ENCODE data around the gene LAYN. TPM values are rescaled to one million over a fixed set of nuclear protein-coding genes. Genes with fewer than 3 reads are reported as not detected.

The LAYN gene
- total RNA-seq, 1 experiment from 2014 or later = 0.47 TPM

DNA sequence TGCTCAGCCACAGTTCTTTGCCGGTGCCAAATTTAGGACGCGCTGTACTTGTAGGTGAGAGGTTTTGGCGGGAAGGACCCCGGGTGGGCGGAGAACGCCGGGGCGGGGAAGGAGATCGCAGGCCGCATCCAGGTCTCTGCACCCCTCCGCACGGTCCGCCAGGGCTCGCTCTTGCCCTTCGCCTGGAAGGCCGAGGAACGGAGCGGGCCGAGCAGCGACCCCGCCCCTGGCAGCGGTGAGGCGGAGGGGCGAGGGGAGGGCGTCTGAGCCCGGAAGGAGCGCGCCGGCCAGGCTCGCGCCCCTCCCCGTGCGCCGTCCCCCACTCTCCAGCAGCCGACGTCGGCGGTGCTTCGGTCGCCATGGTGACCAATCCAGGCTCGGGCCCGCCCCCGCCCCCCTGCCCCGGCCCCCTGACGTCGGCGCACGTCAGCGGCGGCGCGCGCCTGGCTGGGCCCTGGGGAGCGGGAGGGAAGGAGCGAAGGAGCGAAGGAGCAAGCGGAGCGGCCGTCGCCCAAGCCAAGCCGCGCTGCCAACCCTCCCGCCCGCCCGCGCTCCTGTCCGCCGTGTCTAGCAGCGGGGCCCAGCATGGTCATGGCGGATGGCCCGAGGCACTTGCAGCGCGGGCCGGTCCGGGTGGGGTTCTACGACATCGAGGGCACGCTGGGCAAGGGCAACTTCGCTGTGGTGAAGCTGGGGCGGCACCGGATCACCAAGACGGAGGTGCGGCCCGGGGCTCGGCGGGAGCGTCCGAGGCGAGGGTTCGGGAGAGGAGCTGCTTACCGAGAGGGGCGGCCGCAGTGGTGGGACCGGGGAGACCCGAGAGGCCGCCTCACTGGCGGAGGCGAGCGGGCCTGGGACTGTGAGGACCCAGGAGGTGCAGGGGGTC is 61.7 kb downstream of the LAYN start, which contains the start of gene SIK2:
Gene SIK2 (plus strand): TSS at position 471 of the 886 bp plus-strand sequence. CDS start 115 bp downstream, at position 586.
- Mint-ChIP-seq H3K27ac (ENCODE audit: unreplicated experiment) (peak within 1 kb of the TSS; percentile 95), H3K4me3 (ENCODE audit: low read depth, unreplicated experiment) (peak within 1 kb of the TSS; percentile 97), H3K9me3 (ENCODE audit: low read depth, unreplicated experiment) (no peaks in the 10 kb centered on the region), H3K4me1 (ENCODE audit: low read depth, unreplicated experiment) (peaks cover 16% of the 10 kb centered on the region), H3K27me3 (ENCODE audit: unreplicated experiment) (no peaks in the 10 kb centered on the region), H3K36me3 (ENCODE audit: insufficient read depth, unreplicated experiment) (peaks cover 24% of the 10 kb centered on the region)
- CTCF ChIA-PET = interaction anchor here (1.3 kb wide), 1 partner anchor 175 kb away, joined by 6 read pairs; no protein-coding TSS in a partner anchor
- peak; percentile 93 for DNase-seq
- no TSS peak for BruUV-seq (replicated peaks)
- intact Hi-C loops (cut with micrococcal nuclease; ENCODE audit: unreplicated experiment) = loop anchor here (1.0 to 5.0 kb wide), 4 partner anchors 90 to 239 kb away; no protein-coding TSS in a partner anchor
- TF ChIP-seq, protein P1, sequence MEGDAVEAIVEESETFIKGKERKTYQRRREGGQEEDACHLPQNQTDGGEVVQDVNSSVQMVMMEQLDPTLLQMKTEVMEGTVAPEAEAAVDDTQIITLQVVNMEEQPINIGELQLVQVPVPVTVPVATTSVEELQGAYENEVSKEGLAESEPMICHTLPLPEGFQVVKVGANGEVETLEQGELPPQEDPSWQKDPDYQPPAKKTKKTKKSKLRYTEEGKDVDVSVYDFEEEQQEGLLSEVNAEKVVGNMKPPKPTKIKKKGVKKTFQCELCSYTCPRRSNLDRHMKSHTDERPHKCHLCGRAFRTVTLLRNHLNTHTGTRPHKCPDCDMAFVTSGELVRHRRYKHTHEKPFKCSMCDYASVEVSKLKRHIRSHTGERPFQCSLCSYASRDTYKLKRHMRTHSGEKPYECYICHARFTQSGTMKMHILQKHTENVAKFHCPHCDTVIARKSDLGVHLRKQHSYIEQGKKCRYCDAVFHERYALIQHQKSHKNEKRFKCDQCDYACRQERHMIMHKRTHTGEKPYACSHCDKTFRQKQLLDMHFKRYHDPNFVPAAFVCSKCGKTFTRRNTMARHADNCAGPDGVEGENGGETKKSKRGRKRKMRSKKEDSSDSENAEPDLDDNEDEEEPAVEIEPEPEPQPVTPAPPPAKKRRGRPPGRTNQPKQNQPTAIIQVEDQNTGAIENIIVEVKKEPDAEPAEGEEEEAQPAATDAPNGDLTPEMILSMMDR (IDR thresholded peaks at IDR 0.05; ENCODE audit: unreplicated experiment) = peak; percentile 60

DNA sequence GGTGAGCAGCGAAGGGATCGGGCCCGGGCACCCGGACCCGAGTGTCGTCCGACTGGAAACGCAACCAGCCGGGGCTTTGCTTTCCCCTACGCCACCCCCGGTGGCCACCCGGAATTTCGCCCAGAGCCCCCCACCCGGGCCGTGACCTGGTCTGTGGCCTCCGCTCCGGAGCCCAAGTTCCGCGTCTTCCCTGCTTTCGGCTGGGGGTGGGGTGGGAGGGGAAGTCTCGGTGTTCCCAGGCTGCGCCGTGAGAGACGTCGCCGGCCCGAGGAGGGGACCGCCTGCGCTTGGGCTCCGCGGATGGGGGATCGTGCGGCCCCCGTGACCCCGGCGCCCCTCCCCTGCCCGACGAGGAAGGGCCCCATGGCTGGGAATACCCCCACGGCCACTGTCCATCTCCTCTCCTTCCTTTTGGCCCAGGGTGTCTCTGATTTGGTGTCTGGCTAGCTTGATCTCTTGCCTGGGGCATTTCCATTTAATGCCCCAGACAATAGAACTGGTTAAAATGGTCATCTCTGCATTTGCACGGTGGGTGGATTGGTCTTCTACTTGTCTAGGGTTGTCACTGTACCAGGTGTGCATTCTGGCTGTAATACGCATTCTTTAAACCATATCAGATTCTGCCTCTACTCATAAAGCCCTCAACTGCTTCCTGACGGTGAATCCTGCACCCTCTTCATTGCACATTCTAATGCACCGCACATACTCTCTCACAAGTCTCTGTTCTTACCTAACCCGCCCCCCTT is 62.5 kb downstream of the LAYN start:
- Mint-ChIP-seq H3K9me3 (ENCODE audit: low read depth, unreplicated experiment) (no peaks in the 10 kb centered on the region), H3K27me3 (ENCODE audit: unreplicated experiment) (no peaks in the 10 kb centered on the region), H3K27ac (ENCODE audit: unreplicated experiment) (peak overlapping the region; percentile 95), H3K36me3 (ENCODE audit: insufficient read depth, unreplicated experiment) (peaks cover 24% of the 10 kb centered on the region), H3K4me3 (ENCODE audit: low read depth, unreplicated experiment) (peak overlapping the region; percentile 97), H3K4me1 (ENCODE audit: low read depth, unreplicated experiment) (peaks cover 16% of the 10 kb centered on the region)
- intact Hi-C loops (cut with micrococcal nuclease; ENCODE audit: unreplicated experiment) = loop anchor here (1.0 to 5.0 kb wide), 3 partner anchors 89 to 238 kb away; no protein-coding TSS in a partner anchor
- TF ChIP-seq, protein P1 (IDR thresholded peaks at IDR 0.05; ENCODE audit: unreplicated experiment) = no peak
- peak; percentile 33 for DNase-seq
- CTCF ChIA-PET = interaction anchor here (1.3 to 1.4 kb wide), 2 partner anchors 160 to 175 kb away, joined by 3 to 6 read pairs; no protein-coding TSS in a partner anchor
- BruUV-seq (replicated peaks) = no TSS peak

DNA sequence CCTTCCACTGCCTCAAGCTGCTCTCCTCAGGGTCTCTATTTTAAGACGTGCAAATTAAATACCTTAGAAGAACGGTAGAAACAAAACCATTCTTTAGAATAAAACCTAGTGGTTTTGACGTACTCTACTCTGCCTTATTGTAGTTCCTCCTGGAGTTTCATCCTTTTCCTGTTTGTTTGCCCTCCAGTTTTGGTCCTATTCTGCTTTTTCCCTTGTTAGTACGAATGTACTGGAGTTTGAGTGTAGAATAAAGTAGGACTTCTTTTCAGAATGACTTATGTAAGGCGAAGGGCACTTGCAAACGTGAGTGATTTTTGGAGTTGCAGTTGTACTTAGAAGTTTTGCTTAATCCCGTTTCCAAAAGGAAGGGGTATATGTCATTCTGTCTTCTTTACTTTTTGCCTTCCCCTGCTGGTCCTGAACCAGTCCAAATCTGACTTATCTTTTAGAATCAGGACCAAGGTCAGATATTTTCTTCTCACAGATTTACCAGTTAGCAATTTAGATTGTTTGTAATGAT is 63.2 kb downstream of the LAYN start:
- CTCF ChIA-PET = interaction anchor here (0.7 to 1.4 kb wide), 5 partner anchors 115 to 174 kb away, joined by 3 to 10 read pairs (median 6); partner anchors contain the start of gene PPP2R1B
- Mint-ChIP-seq H3K27ac (ENCODE audit: unreplicated experiment) (peak overlapping the region; percentile 95), H3K36me3 (ENCODE audit: insufficient read depth, unreplicated experiment) (peaks cover 24% of the 10 kb centered on the region), H3K27me3 (ENCODE audit: unreplicated experiment) (no peaks in the 10 kb centered on the region), H3K4me1 (ENCODE audit: low read depth, unreplicated experiment) (peaks cover 16% of the 10 kb centered on the region), H3K4me3 (ENCODE audit: low read depth, unreplicated experiment) (peak overlapping the region; percentile 97), H3K9me3 (ENCODE audit: low read depth, unreplicated experiment) (no peaks in the 10 kb centered on the region)
- TF ChIP-seq, protein P1 (IDR thresholded peaks at IDR 0.05; ENCODE audit: unreplicated experiment) = no peak
- intact Hi-C loops (cut with micrococcal nuclease; ENCODE audit: unreplicated experiment) = loop anchor here (2.0 to 5.0 kb wide), 3 partner anchors 31 to 114 kb away; no protein-coding TSS in a partner anchor
- no TSS peak for BruUV-seq (replicated peaks)
- no peak for DNase-seq
